ENCODE measurements around the gene LRP1-AS.

Gene LRP1-AS

GRCh38 chr12:57095440-57095839 lies 52.0 kb downstream of the LRP1-AS start:
- no peak for DNase-seq

Data from NCI-H146 (cell line).